Esophagus squamous epithelium (tissue), 5 donors: ENCODE data around the gene KRT1. TPM values are rescaled to one million over a fixed set of nuclear protein-coding genes. Genes with fewer than 3 reads are reported as not detected.
"Not testable (repeated sequence)": the region's sequence is repeated elsewhere in the genome, so short reads cannot be mapped to it uniquely, and the experiment has no call there.

ENCODE experiments used
- DNase-seq: peaks from one replicate; lab custom pipeline; 2025; lab: John Stamatoyannopoulos, UW
- H3K27ac ChIP-seq, 4 donors: fragments of 200-600 bp; sonication (generic); one replicate each; pipeline ENCODE4 v1.5.1; 2016 to 2019; ENCODE audit warnings: mild to moderate bottlenecking in 1 of 4
- H3K27me3 ChIP-seq, 4 donors: fragments of 200-600 bp; sonication (generic); 1 replicate in 3 of 4; 2 replicates in 1 of 4; pipeline versions ENCODE4 v1.5.1 to v1.6.0; 2017 to 2021; ENCODE audit warnings: antibody characterized with exemption in 1 of 4
- H3K36me3 ChIP-seq, 3 donors: fragments of 200-600 bp; sonication (generic); one replicate each; pipeline ENCODE4 v1.5.1; 2016 to 2019
- H3K4me1 ChIP-seq, 3 donors: fragments of 200-600 bp; sonication (generic); one replicate each; pipeline ENCODE4 v1.5.1; 2017 to 2019
- H3K4me3 ChIP-seq, 4 donors: fragments of 200-600 bp; sonication (generic); 1 replicate in 3 of 4; 2 replicates in 1 of 4; pipeline ENCODE4 v1.5.1; 2016 to 2019; ENCODE audit warnings: mild to moderate bottlenecking in 2 of 4, moderate library complexity in 1 of 4
- H3K9me3 ChIP-seq, 3 donors: fragments of 200-600 bp; sonication (generic); one replicate each; pipeline ENCODE4 v1.5.1; 2016 to 2019
- CTCF ChIP-seq, 6 experiments: fragments of 450-650 bp in 4 of 6; fragments of 200-600 bp in 2 of 6; sonication (generic) in 2 of 6; IDR thresholded peaks; one replicate each; pipeline ENCODE4 v1.5.1; 2016 to 2019; ENCODE audit warnings: antibody characterized with exemption in 6 of 6, mild to moderate bottlenecking in 4 of 6, moderate library complexity in 4 of 6
- POLR2A ChIP-seq, 4 donors: fragments of 450-650 bp; IDR thresholded peaks; one replicate each; pipeline ENCODE4 v1.6.1; 2017; ENCODE audit warnings: antibody characterized with exemption in 4 of 4, mild to moderate bottlenecking in 4 of 4, moderate library complexity in 3 of 4
- WGBS, 2 donors: methylation state at CpG; one replicate each; pipeline ENCODE4 v1.1.5; 2018; 5-methylcytosine and 5-hydroxymethylcytosine counted together
- intact Hi-C: fragments of 100-400 bp; cut with DNase I; formaldehyde crosslinking; loops from one replicate; pipeline ENCODE4 v1.15.0; 2022
- total RNA-seq, 4 donors: library from RNA; depleted of rRNA; stranded (reverse); fragments of >200 nt; gene quantifications; one replicate each; pipeline ENCODE4 v1.1.0, GENCODE V29; 2016
- donor health status: DM: yes; HTN: yes; CAD: no.

KRT1 gene
- total RNA-seq, 4 donors from 2014 or later, result 0.19 to 43.7 (median 2.4) TPM

DNA sequence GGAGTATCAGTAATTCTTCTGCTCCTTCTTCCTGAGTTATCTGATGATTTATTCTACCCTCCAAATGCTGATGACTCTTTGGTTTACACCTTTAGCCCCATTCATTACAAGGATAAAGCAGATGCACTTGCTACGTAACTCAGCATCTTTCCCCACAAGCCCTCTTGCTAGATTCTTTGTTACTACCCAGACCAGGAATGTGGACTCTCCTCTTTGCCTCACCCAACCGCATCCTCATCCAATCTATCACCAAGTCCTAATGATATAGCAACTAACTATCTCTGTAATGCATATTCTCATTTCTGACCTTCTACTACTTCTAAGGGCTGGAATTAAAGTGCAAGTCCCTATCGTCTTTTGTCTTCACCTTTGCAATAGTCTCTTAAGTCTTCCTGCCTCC is 9.2 kb downstream of the KRT1 start:
- H3K27ac ChIP-seq, result no peak overlapping the region
- H3K9me3 ChIP-seq, result no peaks in the 10 kb centered on the region
- DNase-seq, result no peak
- no peak overlapping the region for H3K4me3 ChIP-seq
- no peaks in the 10 kb centered on the region for H3K36me3 ChIP-seq
- intact Hi-C loops, result no loop called here
- peaks cover 0 to 12% (median 0%) of the 10 kb centered on the region in 4 donors for H3K27me3 ChIP-seq
- WGBS, 2 donors, result 89 to 93% methylated on average over 3 of the region's 3 CpGs
- H3K4me1 ChIP-seq, result no peaks in the 10 kb centered on the region
- TF ChIP-seq POLR2A (IDR thresholded peaks at IDR 0.05) (no peak), CTCF (IDR thresholded peaks at IDR 0.05) (no peak)

- H3K36me3 ChIP-seq, result no peaks in the 10 kb centered on the region
- no peaks in the 10 kb centered on the region for H3K4me1 ChIP-seq
- no peak for TF ChIP-seq POLR2A (IDR thresholded peaks at IDR 0.05)
- TF ChIP-seq CTCF (IDR thresholded peaks at IDR 0.05), result no peak
- H3K9me3 ChIP-seq, result no peaks in the 10 kb centered on the region
- 85 to 88% methylated on average over 4 of the region's 4 CpGs for WGBS, 2 donors
- H3K27ac ChIP-seq, result no peak overlapping the region
- H3K4me3 ChIP-seq, result no peak overlapping the region
- DNase-seq, result no peak
- intact Hi-C loops, result no loop called here
- H3K27me3 ChIP-seq, result peaks cover 0 to 12% (median 0%) of the 10 kb centered on the region in 4 donors
Observed at GRCh38 chr12:52670506-52670905, 9.7 kb downstream of the KRT1 start.

GRCh38 chr12:52669941-52670340 is 10.3 kb downstream of the KRT1 start:
- H3K27me3 ChIP-seq, result peaks cover 0 to 13% (median 0%) of the 10 kb centered on the region in 4 donors
- DNase-seq, H3K9me3 ChIP-seq, H3K4me3 ChIP-seq, H3K4me1 ChIP-seq, H3K36me3 ChIP-seq, H3K27ac ChIP-seq, intact Hi-C loops: not testable (repeated sequence)
- WGBS, 2 donors, result 80 to 83% methylated on average over 1 to 2 of the region's 3 CpGs

DNA sequence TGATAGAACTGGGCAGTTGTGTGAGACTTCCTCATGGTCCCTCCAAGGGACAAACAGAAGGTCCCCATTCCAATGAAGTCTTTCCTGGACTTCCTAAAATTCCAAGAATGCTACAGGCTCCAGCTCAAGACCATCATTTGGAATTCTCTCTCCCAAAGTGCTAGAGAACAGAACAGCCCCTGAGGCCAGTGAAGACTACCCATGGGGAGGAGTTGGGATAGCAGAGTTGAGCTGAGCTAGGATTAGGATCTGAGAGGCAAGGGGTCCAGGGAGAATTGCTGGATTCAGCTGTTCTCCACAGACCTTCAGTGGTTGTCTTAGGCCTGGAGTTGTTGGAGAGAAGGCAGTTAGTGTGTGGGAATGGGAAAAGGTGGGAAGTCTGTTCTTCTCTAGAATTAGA is 10.8 kb downstream of the KRT1 start:
- no peak for DNase-seq
- H3K27ac ChIP-seq, result no peak overlapping the region
- TF ChIP-seq POLR2A (IDR thresholded peaks at IDR 0.05), result no peak
- no peak for TF ChIP-seq CTCF (IDR thresholded peaks at IDR 0.05)
- no peaks in the 10 kb centered on the region for H3K36me3 ChIP-seq
- intact Hi-C loops, result no loop called here
- peaks cover 0 to 14% (median 0%) of the 10 kb centered on the region in 4 donors for H3K27me3 ChIP-seq
- no peaks in the 10 kb centered on the region for H3K9me3 ChIP-seq
- no peak overlapping the region for H3K4me3 ChIP-seq
- H3K4me1 ChIP-seq, result no peaks in the 10 kb centered on the region

DNA sequence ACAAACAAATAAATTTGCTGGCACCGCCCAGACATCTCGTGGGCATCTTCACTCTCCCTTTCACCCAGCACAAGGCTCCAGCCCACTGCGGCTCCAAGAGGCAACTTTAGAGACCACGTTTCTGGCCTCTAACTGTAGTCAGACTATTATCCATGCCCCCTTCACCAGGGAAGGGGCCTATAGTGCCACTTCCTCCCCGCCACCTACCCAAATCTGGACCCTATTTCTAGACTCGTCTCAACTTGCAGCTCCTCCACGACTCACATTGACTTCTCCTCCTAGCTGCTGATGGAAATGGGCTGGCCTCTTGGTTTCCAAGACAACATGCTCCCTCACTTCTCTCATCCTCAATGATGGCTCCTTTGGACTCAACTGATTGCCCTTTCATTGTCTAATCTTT is 12.3 kb downstream of the KRT1 start:
- no peak for DNase-seq
- intact Hi-C loops, result no loop called here
- 75 to 79% methylated on average over 5 to 7 of the region's 7 CpGs for WGBS, 2 donors

More for the DNA sequence above, 12.3 kb downstream of the KRT1 start:
- H3K4me3 ChIP-seq, result no peak overlapping the region
- no peaks in the 10 kb centered on the region for H3K9me3 ChIP-seq
- H3K27ac ChIP-seq, result no peak overlapping the region
- TF ChIP-seq CTCF (IDR thresholded peaks at IDR 0.05), result no peak
- TF ChIP-seq POLR2A (IDR thresholded peaks at IDR 0.05), result no peak
- H3K4me1 ChIP-seq, result peaks cover 0 to 7% (median 0%) of the 10 kb centered on the region in 3 donors
- H3K36me3 ChIP-seq, result no peaks in the 10 kb centered on the region
- H3K27me3 ChIP-seq, result peaks cover 0 to 20% (median 0%) of the 10 kb centered on the region in 4 donors
